ENCODE measurements around the gene DDX4. TPM values are rescaled to one million over a fixed set of nuclear protein-coding genes. Genes with fewer than 3 reads are reported as not detected.
A peak's percentile ranks its signal among the peaks of the same experiment; 100 is the strongest.

Gene DDX4
- total and polyA plus RNA-seq, 9 donors: 0.04 to 0.35 (median 0.21) TPM; not detected in 4

DNA sequence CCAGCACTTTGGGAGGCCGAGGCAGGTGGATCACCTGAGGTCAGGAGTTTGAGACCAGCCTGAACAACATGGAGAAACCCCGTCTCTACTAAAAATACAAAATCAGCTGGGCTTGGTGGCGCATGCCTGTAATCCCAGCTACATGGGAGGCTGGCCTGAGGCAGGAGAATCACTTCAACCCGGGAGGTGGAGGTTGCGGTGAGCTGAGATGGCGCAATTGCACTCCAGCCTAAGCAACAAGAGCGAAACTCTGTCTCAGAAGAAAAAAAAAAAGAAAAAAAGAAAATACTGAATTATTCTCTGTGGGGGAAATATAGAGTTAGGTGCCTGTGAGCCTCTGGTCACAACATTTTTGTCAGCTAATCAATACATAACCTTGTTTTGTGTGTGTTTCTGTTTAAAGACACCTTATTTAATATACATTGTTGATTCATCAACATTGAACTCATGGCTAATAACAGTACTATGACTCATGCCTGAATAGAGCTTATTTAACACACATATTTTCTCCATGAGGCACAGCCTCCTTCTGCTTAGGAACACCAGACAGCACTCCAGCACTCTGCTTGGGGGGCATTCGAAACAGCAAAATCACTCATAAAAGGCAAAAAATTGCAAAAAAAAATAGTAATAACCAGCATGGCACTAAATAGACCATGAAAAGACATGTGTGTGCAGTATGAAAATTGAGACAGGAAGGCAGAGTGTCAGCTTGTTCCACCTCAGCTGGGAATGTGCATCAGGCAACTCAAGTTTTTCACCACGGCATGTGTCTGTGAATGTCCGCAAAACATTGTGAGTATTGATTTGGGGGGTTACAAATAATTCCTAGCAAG, 113.2 kb downstream of the DDX4 start, which contains the start of gene IL31RA:
Gene IL31RA (plus strand): TSS at position 519 of the 836 bp plus-strand sequence. CDS start 214 bp downstream, at position 733.
- DNase-seq: peak; percentile 16
- H3K27me3 ChIP-seq (ENCODE audit: control insufficient read depth, insufficient read depth, low read length): no peaks in the 10 kb centered on the region
- no peak within 1 kb of the TSS for H3K27ac ChIP-seq (ENCODE audit: low read length)
- no peaks in the 10 kb centered on the region for H3K36me3 ChIP-seq (ENCODE audit: control insufficient read depth, insufficient read depth, low read length)
- 92% methylated on average over 2 of the region's 10 CpGs for WGBS (ENCODE audit: insufficient coverage)
- H3K4me3 ChIP-seq (ENCODE audit: low read length): no peak within 1 kb of the TSS
- H3K4me1 ChIP-seq (ENCODE audit: control insufficient read depth, insufficient read depth, low read length): no peaks in the 10 kb centered on the region
- no peaks in the 10 kb centered on the region for H3K9me3 ChIP-seq (replicated peaks; ENCODE audit: control insufficient read depth, low read depth, low read length)

DNA sequence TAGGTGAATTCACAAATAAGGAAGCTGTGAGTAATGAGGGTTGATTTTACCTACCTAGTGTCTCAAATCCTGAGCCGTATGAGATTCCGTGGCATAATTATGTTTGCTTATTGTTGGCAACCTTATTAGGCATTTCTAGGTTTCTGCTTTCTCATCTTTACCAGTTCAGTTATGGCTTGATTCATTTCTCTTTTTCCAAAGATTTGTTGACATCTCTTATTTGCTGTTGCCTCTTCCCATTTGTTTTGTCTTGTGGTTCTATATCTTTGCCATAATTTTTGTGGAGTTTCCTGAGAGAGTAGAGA, 113.8 kb downstream of the DDX4 start:
- Histone ChIP-seq H3K27me3 (ENCODE audit: control insufficient read depth, insufficient read depth, low read length) (no peaks in the 10 kb centered on the region), H3K27ac (ENCODE audit: low read length) (no peak overlapping the region), H3K9me3 (replicated peaks; ENCODE audit: control insufficient read depth, low read depth, low read length) (no peaks in the 10 kb centered on the region), H3K4me3 (ENCODE audit: low read length) (no peak overlapping the region), H3K4me1 (ENCODE audit: control insufficient read depth, insufficient read depth, low read length) (no peaks in the 10 kb centered on the region), H3K36me3 (ENCODE audit: control insufficient read depth, insufficient read depth, low read length) (no peaks in the 10 kb centered on the region)
- WGBS (ENCODE audit: insufficient coverage): no CpG with 5 or more reads among the region's 2 CpGs
- no peak for DNase-seq

DNA sequence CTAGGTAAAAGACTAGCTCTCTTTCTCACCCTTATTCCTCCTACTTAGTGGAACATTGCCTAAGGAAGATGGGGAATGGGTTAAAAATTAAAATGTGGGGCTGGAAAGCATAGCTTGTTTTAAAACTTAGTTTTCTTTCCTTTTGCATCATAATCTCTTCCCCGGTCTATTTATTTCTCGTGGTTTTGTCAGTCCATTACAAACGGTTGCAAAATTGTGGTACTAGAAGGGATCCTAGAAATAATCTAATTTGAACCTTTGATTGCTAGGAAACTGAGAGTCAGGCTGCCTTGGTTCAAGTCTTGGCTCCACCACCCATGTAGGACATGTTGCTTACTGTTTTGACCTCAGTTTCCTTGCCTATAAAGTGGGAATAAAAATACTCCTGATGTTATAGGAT, 114.6 kb downstream of the DDX4 start:
- Histone ChIP-seq H3K4me1 (ENCODE audit: control insufficient read depth, insufficient read depth, low read length) (no peaks in the 10 kb centered on the region), H3K9me3 (replicated peaks; ENCODE audit: control insufficient read depth, low read depth, low read length) (no peaks in the 10 kb centered on the region), H3K36me3 (ENCODE audit: control insufficient read depth, insufficient read depth, low read length) (no peaks in the 10 kb centered on the region), H3K4me3 (ENCODE audit: low read length) (no peak overlapping the region), H3K27ac (ENCODE audit: low read length) (no peak overlapping the region), H3K27me3 (ENCODE audit: control insufficient read depth, insufficient read depth, low read length) (no peaks in the 10 kb centered on the region)
- no CpG with 5 or more reads among the region's 3 CpGs for WGBS (ENCODE audit: insufficient coverage)
- DNase-seq: no peak

DNA sequence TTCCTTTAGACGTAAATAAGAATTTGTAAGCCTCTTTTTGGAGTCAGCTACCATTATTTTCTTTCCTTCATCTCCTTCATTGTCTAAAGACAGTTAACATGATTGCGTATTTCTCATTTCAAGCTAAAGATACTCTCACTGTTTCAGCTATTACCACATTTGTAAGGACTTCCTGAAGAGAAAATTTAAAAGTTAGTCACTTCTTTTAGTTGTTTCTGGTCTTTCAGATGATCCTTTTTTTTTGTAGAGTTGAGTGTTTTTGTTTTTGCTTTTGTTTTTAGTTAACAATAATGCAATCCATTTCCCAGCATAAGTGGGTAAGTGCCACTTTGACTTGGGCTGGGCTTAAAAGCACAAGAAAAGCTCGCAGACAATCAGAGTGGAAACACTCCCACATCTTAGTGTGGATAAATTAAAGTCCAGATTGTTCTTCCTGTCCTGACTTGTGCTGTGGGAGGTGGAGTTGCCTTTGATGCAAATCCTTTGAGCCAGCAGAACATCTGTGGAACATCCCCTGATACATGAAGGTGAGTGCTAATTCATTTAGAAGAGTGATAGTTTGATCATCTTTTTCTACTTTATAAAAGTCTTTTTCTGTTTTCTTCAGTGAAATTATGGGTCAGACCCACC, 115.3 kb downstream of the DDX4 start:
- H3K4me1 ChIP-seq (ENCODE audit: control insufficient read depth, insufficient read depth, low read length): no peaks in the 10 kb centered on the region
- DNase-seq: no peak
- no peak overlapping the region for H3K27ac ChIP-seq (ENCODE audit: low read length)
- no peaks in the 10 kb centered on the region for H3K9me3 ChIP-seq (replicated peaks; ENCODE audit: control insufficient read depth, low read depth, low read length)
- H3K4me3 ChIP-seq (ENCODE audit: low read length): no peak overlapping the region
- no peaks in the 10 kb centered on the region for H3K27me3 ChIP-seq (ENCODE audit: control insufficient read depth, insufficient read depth, low read length)
- H3K36me3 ChIP-seq (ENCODE audit: control insufficient read depth, insufficient read depth, low read length): no peaks in the 10 kb centered on the region
- no CpG with 5 or more reads among the region's 3 CpGs for WGBS (ENCODE audit: insufficient coverage)

DNA sequence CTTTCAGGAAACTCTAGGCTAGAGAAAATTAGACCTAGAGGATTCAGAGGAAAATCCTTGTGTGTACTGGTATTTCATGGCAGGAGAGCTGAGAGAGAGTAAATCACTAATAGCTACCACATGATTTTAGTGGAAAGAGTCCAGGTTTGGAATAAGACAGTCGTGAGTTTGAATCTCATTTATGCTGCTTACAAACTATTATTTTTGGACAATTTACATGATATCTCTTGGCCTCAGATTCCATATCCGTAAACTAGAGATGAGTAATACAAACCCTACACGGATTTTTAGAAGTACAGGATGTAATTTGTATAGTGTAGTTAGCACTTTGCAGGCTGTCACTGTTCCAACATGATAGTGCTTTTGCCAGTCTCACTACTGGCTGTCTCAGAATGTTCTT, 116.0 kb downstream of the DDX4 start:
- Histone ChIP-seq H3K36me3 (ENCODE audit: control insufficient read depth, insufficient read depth, low read length) (no peaks in the 10 kb centered on the region), H3K27me3 (ENCODE audit: control insufficient read depth, insufficient read depth, low read length) (no peaks in the 10 kb centered on the region), H3K27ac (ENCODE audit: low read length) (no peak overlapping the region), H3K4me1 (ENCODE audit: control insufficient read depth, insufficient read depth, low read length) (no peaks in the 10 kb centered on the region), H3K9me3 (replicated peaks; ENCODE audit: control insufficient read depth, low read depth, low read length) (no peaks in the 10 kb centered on the region), H3K4me3 (ENCODE audit: low read length) (no peak overlapping the region)
- peak; percentile 50 for DNase-seq
- WGBS (ENCODE audit: insufficient coverage): no CpG with 5 or more reads among the region's 3 CpGs

DNA sequence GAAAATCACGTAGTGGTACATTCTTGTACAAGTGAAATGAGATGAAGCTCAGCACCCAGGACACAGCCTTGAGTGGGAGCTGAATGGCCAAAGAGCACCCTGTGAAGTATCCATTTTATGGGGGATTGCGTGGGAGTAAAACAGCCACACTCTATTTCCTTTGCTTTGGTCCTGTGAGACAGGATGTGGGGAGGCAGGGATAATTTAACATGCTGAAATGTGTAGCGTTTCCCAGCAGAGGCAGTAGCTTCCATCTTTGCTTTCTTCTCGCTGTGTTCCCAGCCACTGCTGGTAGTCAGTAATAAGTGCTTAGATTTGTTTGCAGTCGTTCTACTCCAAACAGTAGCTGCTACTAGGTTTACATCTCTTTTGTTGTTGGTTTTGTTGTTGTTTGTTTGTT, 117.6 kb downstream of the DDX4 start:
- no peaks in the 10 kb centered on the region for H3K36me3 ChIP-seq (ENCODE audit: control insufficient read depth, insufficient read depth, low read length)
- 28% methylated on average over 5 of the region's 5 CpGs for WGBS (ENCODE audit: insufficient coverage)
- H3K9me3 ChIP-seq (replicated peaks; ENCODE audit: control insufficient read depth, low read depth, low read length): no peaks in the 10 kb centered on the region
- H3K27me3 ChIP-seq (ENCODE audit: control insufficient read depth, insufficient read depth, low read length): no peaks in the 10 kb centered on the region
- H3K4me1 ChIP-seq (ENCODE audit: control insufficient read depth, insufficient read depth, low read length): no peaks in the 10 kb centered on the region
- DNase-seq: no peak
- no peak overlapping the region for H3K27ac ChIP-seq (ENCODE audit: low read length)
- no peak overlapping the region for H3K4me3 ChIP-seq (ENCODE audit: low read length)

DNA sequence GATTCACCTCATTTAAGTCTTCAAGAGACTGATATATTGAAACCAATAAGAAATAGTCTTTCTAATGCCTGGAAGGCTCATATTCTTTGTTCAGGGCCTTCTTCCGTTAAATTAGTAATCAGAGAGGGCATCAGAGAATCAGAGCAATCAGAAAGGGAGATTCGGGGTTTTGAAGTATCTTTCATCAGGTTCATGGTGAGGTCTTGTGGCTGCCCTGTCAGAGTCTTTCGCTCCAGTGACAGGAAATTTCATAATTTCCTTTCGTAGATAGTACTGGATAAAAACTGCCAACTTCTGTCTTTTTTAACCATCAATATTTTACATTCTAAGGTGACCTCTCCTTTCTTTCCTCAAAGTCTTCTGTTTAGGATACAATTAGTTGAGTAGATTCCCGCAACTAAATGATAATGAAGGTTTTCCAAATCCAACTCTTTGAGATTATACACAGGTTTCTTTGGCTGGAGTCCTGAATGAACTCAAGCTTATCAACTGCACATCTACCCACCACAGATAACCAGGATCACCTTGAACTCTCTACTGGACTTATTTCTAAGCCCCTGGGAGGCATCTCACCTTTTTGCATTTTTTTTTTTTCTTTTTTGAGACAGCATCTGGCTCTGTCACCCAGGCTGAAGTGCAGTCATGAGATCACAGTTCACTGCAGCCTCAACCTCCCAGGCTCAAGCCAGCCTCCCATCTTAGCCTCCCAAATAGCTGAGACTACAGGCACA, 118.8 kb downstream of the DDX4 start:
- H3K4me3 ChIP-seq (ENCODE audit: low read length): no peak overlapping the region
- no peaks in the 10 kb centered on the region for H3K36me3 ChIP-seq (ENCODE audit: control insufficient read depth, insufficient read depth, low read length)
- H3K9me3 ChIP-seq (replicated peaks; ENCODE audit: control insufficient read depth, low read depth, low read length): no peaks in the 10 kb centered on the region
- 65% methylated on average over 2 of the region's 5 CpGs for WGBS (ENCODE audit: insufficient coverage)
- no peaks in the 10 kb centered on the region for H3K27me3 ChIP-seq (ENCODE audit: control insufficient read depth, insufficient read depth, low read length)
- no peaks in the 10 kb centered on the region for H3K4me1 ChIP-seq (ENCODE audit: control insufficient read depth, insufficient read depth, low read length)
- peak; percentile 32 for DNase-seq
- H3K27ac ChIP-seq (ENCODE audit: low read length): no peak overlapping the region

DNA sequence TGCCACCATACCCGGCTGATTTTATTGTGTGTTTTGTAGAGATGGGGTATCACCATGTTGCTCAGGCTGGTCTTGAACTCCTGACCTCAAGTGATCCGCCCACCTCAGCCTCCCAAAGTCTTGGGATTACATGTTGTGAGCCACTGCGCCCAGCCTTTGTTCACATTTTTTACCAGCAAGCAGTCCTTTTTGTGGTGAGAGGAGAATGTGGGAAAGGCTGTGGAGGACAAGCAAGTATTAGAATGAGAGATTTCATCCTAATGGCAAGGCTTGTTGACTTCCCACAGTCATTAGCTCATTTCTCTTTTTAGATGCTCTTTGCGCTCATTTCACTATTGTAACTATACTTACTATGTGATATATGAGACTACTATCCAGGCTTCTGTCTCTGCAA, 119.4 kb downstream of the DDX4 start:
- H3K4me3 ChIP-seq (ENCODE audit: low read length): no peak overlapping the region

DNA sequence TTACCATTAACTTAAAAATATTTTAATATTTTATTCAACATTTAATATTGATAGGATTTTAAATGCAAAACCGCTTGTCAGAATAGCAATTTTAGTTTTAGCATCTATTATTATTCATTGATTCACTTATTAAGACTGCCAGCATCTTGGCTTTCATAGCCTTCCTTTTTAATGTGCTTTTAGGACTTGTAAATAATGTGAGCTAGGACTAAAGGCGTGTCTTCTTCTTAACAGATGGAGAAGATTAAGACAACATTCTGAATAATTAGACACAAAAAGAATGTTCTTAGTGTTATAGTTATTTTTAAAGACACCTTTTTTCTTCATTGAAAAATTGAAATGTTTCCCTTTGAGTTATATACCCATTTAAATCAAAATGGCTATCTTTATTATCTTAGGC, 120.2 kb downstream of the DDX4 start:
- H3K27me3 ChIP-seq (ENCODE audit: control insufficient read depth, insufficient read depth, low read length): no peaks in the 10 kb centered on the region
- no CpG with 5 or more reads among the region's 2 CpGs for WGBS (ENCODE audit: insufficient coverage)

More for the DNA sequence above, 119.4 kb downstream of the DDX4 start:
- WGBS (ENCODE audit: insufficient coverage): no CpG with 5 or more reads among the region's 4 CpGs
- Histone ChIP-seq H3K4me1 (ENCODE audit: control insufficient read depth, insufficient read depth, low read length) (no peaks in the 10 kb centered on the region), H3K27me3 (ENCODE audit: control insufficient read depth, insufficient read depth, low read length) (no peaks in the 10 kb centered on the region), H3K9me3 (replicated peaks; ENCODE audit: control insufficient read depth, low read depth, low read length) (no peaks in the 10 kb centered on the region), H3K27ac (ENCODE audit: low read length) (no peak overlapping the region), H3K36me3 (ENCODE audit: control insufficient read depth, insufficient read depth, low read length) (no peaks in the 10 kb centered on the region)
- no peak for DNase-seq

DNA sequence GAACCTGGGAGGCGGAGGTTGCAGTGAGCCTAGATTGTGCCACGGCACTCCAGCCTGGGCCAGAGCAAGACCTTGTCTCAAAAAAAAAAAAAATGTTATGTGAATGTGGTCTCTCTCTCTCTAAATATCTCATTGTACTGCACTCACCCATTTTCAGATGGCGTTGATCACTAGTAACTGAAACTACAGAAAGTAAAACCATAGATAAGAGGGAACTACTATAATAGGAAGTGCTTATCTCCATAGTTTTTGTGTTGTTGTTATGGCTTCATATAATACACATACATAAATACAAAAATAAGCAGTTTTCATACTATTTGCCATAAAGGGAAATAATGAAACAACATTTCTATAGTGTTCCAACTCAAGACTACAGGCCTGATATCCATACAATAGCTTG, 122.4 kb downstream of the DDX4 start:
- Histone ChIP-seq H3K9me3 (replicated peaks; ENCODE audit: control insufficient read depth, low read depth, low read length) (no peaks in the 10 kb centered on the region), H3K27me3 (ENCODE audit: control insufficient read depth, insufficient read depth, low read length) (no peaks in the 10 kb centered on the region), H3K4me3 (ENCODE audit: low read length) (no peak overlapping the region), H3K27ac (ENCODE audit: low read length) (no peak overlapping the region), H3K36me3 (ENCODE audit: control insufficient read depth, insufficient read depth, low read length) (no peaks in the 10 kb centered on the region), H3K4me1 (ENCODE audit: control insufficient read depth, insufficient read depth, low read length) (no peaks in the 10 kb centered on the region)
- WGBS (ENCODE audit: insufficient coverage): no CpG with 5 or more reads among the region's 3 CpGs
- DNase-seq: peak; percentile 37

More for the DNA sequence above, 120.2 kb downstream of the DDX4 start:
- Histone ChIP-seq H3K36me3 (ENCODE audit: control insufficient read depth, insufficient read depth, low read length) (no peaks in the 10 kb centered on the region), H3K9me3 (replicated peaks; ENCODE audit: control insufficient read depth, low read depth, low read length) (no peaks in the 10 kb centered on the region), H3K4me1 (ENCODE audit: control insufficient read depth, insufficient read depth, low read length) (no peaks in the 10 kb centered on the region), H3K27ac (ENCODE audit: low read length) (no peak overlapping the region), H3K4me3 (ENCODE audit: low read length) (no peak overlapping the region)
- DNase-seq: no peak

Measured in muscle of leg (tissue), 11 donors.